HEK293 (cell line): ENCODE measurements around the gene RASGRF2.

Experiments
- BCL11A ChIP-seq: fragments of 450-650 bp; formaldehyde crosslinking; IDR thresholded peaks from 2 replicates; pipeline ENCODE4 v1.5.1; 2016; ENCODE audit warnings: low read depth, missing biosample characterization, missing genetic modification characterization
- KLF16 ChIP-seq: fragments of 450-650 bp; formaldehyde crosslinking; IDR thresholded peaks from 2 replicates; pipeline ENCODE4 v1.5.1; 2017; ENCODE audit warnings: missing biosample characterization, missing genetic modification characterization
- MEIS1 ChIP-seq: sonication (generic); formaldehyde crosslinking; IDR thresholded peaks from 2 replicates; pipeline ENCODE4 v1.8.1; 2022; ENCODE audit warnings: missing genetic modification reagents, mild to moderate bottlenecking, borderline replicate concordance
- MYNN ChIP-seq: fragments of 450-650 bp; formaldehyde crosslinking; IDR thresholded peaks from 2 replicates; pipeline ENCODE4 v1.5.1; 2016; ENCODE audit warnings: missing biosample characterization, missing genetic modification characterization, borderline replicate concordance
- OSR2 ChIP-seq: fragments of 450-650 bp; formaldehyde crosslinking; IDR thresholded peaks from 2 replicates; pipeline ENCODE4 v1.5.1; 2016; ENCODE audit warnings: missing biosample characterization, missing genetic modification characterization
- OVOL3 ChIP-seq: fragments of 450-650 bp; formaldehyde crosslinking; IDR thresholded peaks from 2 replicates; pipeline ENCODE4 v1.5.1; 2016; ENCODE audit warnings: missing biosample characterization, missing genetic modification characterization
- ZBTB8A ChIP-seq: fragments of 450-650 bp; formaldehyde crosslinking; IDR thresholded peaks from 2 replicates; pipeline ENCODE4 v1.5.1; 2016; ENCODE audit warnings: missing biosample characterization, missing genetic modification characterization
- ZNF10 ChIP-seq: fragments of 450-650 bp; formaldehyde crosslinking; IDR thresholded peaks from 2 replicates; pipeline ENCODE4 v1.5.1; 2017; ENCODE audit warnings: missing biosample characterization, missing genetic modification characterization
- ZNF155 ChIP-seq: fragments of 450-650 bp; formaldehyde crosslinking; IDR thresholded peaks from 2 replicates; pipeline ENCODE4 v1.5.1; 2016; ENCODE audit warnings: missing biosample characterization, missing genetic modification characterization
- ZNF23 ChIP-seq: fragments of 450-650 bp; formaldehyde crosslinking; IDR thresholded peaks from 2 replicates; pipeline ENCODE4 v1.5.1; 2016; ENCODE audit warnings: missing biosample characterization, missing genetic modification characterization, borderline replicate concordance
- ZNF266 ChIP-seq: fragments of 450-650 bp; formaldehyde crosslinking; IDR thresholded peaks from 2 replicates; pipeline ENCODE4 v1.5.1; 2016; ENCODE audit warnings: missing biosample characterization, missing genetic modification characterization, low read depth
- ZNF311 ChIP-seq: fragments of 450-650 bp; formaldehyde crosslinking; IDR thresholded peaks from 2 replicates; pipeline ENCODE4 v1.5.1; 2017; ENCODE audit warnings: missing biosample characterization, missing genetic modification characterization, borderline replicate concordance
- ZNF335 ChIP-seq: fragments of 450-650 bp; formaldehyde crosslinking; conservative IDR thresholded peaks from 2 replicates; pipeline ENCODE4 v1.5.1; 2016; ENCODE audit warnings: missing biosample characterization, missing genetic modification characterization
- ZNF426 ChIP-seq: fragments of 450-650 bp; formaldehyde crosslinking; IDR thresholded peaks from 2 replicates; pipeline ENCODE4 v1.5.1; 2017; ENCODE audit warnings: missing biosample characterization, missing genetic modification characterization, mild to moderate bottlenecking, inconsistent platforms, moderate library complexity
- ZNF433 ChIP-seq: fragments of 450-650 bp; formaldehyde crosslinking; IDR thresholded peaks from 2 replicates; pipeline ENCODE4 v1.5.1; 2016; ENCODE audit warnings: missing biosample characterization, missing genetic modification characterization, low read depth
- ZNF626 ChIP-seq: fragments of 450-650 bp; sonication (Bioruptor Pico); formaldehyde crosslinking; IDR thresholded peaks from 2 replicates; pipeline ENCODE4 v1.5.1; 2018; ENCODE audit warnings: missing biosample characterization, missing genetic modification characterization, inconsistent platforms
- ZNF654 ChIP-seq: fragments of 450-650 bp; formaldehyde crosslinking; IDR thresholded peaks from 2 replicates; pipeline ENCODE4 v1.5.1; 2016; ENCODE audit warnings: low read depth, missing biosample characterization, missing genetic modification characterization
- ZNF664 ChIP-seq: fragments of 450-650 bp; formaldehyde crosslinking; IDR thresholded peaks from 2 replicates; pipeline ENCODE4 v1.5.1; 2016; ENCODE audit warnings: missing biosample characterization, missing genetic modification characterization
- ZNF843 ChIP-seq: fragments of 450-650 bp; formaldehyde crosslinking; IDR thresholded peaks from 2 replicates; pipeline ENCODE4 v1.5.1; 2016; ENCODE audit warnings: missing biosample characterization, missing genetic modification characterization
- ZSCAN23 ChIP-seq: fragments of 450-650 bp; formaldehyde crosslinking; IDR thresholded peaks from 2 replicates; pipeline ENCODE4 v1.5.1; 2016; ENCODE audit warnings: missing biosample characterization, missing genetic modification characterization
- ZXDB ChIP-seq: fragments of 450-650 bp; formaldehyde crosslinking; IDR thresholded peaks from 2 replicates; pipeline ENCODE4 v1.5.1; 2016; ENCODE audit warnings: missing biosample characterization, missing genetic modification characterization
- TF ChIP-seq, protein P1 (sequence below): fragments of 450-650 bp; formaldehyde crosslinking; IDR thresholded peaks from 2 replicates; pipeline ENCODE4 v1.5.1; 2017; ENCODE audit warnings: missing biosample characterization, missing genetic modification characterization
- TF ChIP-seq, protein P2 (sequence below): fragments of 450-650 bp; IDR thresholded peaks from 2 replicates; pipeline ENCODE4 v1.5.1; 2018; ENCODE audit warnings: missing biosample characterization, missing genetic modification characterization
- TF ChIP-seq, protein P3 (sequence below): fragments of 450-650 bp; formaldehyde crosslinking; IDR thresholded peaks from 2 replicates; pipeline ENCODE4 v1.5.1; 2016; ENCODE audit warnings: missing biosample characterization, missing genetic modification characterization
- TF ChIP-seq, protein P4 (sequence below): fragments of 450-650 bp; formaldehyde crosslinking; IDR thresholded peaks from 2 replicates; pipeline ENCODE4 v1.5.1; 2016; ENCODE audit warnings: missing biosample characterization, missing genetic modification characterization
- TF ChIP-seq, protein P5 (sequence below): fragments of 450-650 bp; formaldehyde crosslinking; IDR thresholded peaks from 2 replicates; pipeline ENCODE4 v1.5.1; 2016; ENCODE audit warnings: missing biosample characterization, missing genetic modification characterization, low read depth
- TF ChIP-seq, protein P6 (sequence below): fragments of 450-650 bp; formaldehyde crosslinking; IDR thresholded peaks from 2 replicates; pipeline ENCODE4 v1.5.1; 2016; ENCODE audit warnings: missing biosample characterization, missing genetic modification characterization
- TF ChIP-seq, protein P7 (sequence below): IDR thresholded peaks from 2 replicates; pipeline ENCODE4 v1.6.1; 2011; ENCODE audit warnings: mild to moderate bottlenecking, low read depth, low read length, borderline replicate concordance

The RASGRF2 gene

DNA sequence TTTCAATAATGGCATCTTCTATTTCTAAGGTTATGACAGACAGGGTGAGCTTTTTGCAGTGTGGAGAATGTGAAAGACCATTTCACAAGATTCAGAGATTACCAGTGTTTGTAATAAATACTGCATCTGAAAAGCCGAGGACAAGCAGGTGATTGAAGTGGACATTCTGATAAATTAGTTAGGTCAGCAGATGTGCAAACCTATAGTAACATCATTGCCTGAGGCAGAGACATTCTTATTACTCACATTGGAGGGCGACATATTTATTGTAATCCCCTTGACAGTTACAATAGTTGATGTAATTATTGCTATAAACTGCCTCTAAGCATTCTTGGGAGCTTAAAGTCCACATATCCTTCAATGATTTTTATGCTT lies 3.3 kb downstream of the RASGRF2 start (continued):
- TF ChIP-seq, protein P1, sequence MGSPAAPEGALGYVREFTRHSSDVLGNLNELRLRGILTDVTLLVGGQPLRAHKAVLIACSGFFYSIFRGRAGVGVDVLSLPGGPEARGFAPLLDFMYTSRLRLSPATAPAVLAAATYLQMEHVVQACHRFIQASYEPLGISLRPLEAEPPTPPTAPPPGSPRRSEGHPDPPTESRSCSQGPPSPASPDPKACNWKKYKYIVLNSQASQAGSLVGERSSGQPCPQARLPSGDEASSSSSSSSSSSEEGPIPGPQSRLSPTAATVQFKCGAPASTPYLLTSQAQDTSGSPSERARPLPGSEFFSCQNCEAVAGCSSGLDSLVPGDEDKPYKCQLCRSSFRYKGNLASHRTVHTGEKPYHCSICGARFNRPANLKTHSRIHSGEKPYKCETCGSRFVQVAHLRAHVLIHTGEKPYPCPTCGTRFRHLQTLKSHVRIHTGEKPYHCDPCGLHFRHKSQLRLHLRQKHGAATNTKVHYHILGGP (tag by site-specific recombination): peak; percentile 37; the same call in 1 of the 2 replicates
- TF ChIP-seq ZNF433 (tag by site-specific recombination) (no peak), MYNN (tag by site-specific recombination) (no peak), KLF16 (tag by site-specific recombination) (no peak), BCL11A (no peak), ZBTB8A (no peak; the same call in 1 of the 2 replicates), ZNF843 (peak; percentile 84), ZNF23 (tag by site-specific recombination) (no peak), ZXDB (peak; percentile 45; the same call in 1 of the 2 replicates), ZNF155 (tag by site-specific recombination) (no peak), ZNF335 (tag by site-specific recombination) (no peak), ZNF10 (peak; percentile 44; the same call in 1 of the 2 replicates), ZNF266 (no peak), ZNF626 (tag by site-specific recombination) (peak; percentile 20; the same call in 1 of the 2 replicates), OVOL3 (peak; percentile 69; the same call in 1 of the 2 replicates), ZNF426 (tag by site-specific recombination) (no peak), ZNF664 (no peak), ZNF311 (no peak), MEIS1 (CRISPR knock-in tag) (no peak), ZSCAN23 (tag by site-specific recombination) (no peak), ZNF654 (tag by site-specific recombination) (no peak), OSR2 (peak; percentile 20; the same call in 1 of the 2 replicates)
- TF ChIP-seq, protein P2, sequence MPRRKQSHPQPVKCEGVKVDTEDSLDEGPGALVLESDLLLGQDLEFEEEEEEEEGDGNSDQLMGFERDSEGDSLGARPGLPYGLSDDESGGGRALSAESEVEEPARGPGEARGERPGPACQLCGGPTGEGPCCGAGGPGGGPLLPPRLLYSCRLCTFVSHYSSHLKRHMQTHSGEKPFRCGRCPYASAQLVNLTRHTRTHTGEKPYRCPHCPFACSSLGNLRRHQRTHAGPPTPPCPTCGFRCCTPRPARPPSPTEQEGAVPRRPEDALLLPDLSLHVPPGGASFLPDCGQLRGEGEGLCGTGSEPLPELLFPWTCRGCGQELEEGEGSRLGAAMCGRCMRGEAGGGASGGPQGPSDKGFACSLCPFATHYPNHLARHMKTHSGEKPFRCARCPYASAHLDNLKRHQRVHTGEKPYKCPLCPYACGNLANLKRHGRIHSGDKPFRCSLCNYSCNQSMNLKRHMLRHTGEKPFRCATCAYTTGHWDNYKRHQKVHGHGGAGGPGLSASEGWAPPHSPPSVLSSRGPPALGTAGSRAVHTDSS (tag by site-specific recombination): no peak
- TF ChIP-seq, protein P3, sequence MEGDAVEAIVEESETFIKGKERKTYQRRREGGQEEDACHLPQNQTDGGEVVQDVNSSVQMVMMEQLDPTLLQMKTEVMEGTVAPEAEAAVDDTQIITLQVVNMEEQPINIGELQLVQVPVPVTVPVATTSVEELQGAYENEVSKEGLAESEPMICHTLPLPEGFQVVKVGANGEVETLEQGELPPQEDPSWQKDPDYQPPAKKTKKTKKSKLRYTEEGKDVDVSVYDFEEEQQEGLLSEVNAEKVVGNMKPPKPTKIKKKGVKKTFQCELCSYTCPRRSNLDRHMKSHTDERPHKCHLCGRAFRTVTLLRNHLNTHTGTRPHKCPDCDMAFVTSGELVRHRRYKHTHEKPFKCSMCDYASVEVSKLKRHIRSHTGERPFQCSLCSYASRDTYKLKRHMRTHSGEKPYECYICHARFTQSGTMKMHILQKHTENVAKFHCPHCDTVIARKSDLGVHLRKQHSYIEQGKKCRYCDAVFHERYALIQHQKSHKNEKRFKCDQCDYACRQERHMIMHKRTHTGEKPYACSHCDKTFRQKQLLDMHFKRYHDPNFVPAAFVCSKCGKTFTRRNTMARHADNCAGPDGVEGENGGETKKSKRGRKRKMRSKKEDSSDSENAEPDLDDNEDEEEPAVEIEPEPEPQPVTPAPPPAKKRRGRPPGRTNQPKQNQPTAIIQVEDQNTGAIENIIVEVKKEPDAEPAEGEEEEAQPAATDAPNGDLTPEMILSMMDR (tag by site-specific recombination): no peak
- TF ChIP-seq, protein P4, sequence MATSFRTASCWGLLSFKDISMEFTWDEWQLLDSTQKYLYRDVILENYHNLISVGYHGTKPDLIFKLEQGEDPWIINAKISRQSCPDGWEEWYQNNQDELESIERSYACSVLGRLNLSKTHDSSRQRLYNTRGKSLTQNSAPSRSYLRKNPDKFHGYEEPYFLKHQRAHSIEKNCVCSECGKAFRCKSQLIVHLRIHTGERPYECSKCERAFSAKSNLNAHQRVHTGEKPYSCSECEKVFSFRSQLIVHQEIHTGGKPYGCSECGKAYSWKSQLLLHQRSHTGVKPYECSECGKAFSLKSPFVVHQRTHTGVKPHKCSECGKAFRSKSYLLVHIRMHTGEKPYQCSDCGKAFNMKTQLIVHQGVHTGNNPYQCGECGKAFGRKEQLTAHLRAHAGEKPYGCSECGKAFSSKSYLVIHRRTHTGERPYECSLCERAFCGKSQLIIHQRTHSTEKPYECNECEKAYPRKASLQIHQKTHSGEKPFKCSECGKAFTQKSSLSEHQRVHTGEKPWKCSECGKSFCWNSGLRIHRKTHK (tag by site-specific recombination): no peak
- TF ChIP-seq, protein P5, sequence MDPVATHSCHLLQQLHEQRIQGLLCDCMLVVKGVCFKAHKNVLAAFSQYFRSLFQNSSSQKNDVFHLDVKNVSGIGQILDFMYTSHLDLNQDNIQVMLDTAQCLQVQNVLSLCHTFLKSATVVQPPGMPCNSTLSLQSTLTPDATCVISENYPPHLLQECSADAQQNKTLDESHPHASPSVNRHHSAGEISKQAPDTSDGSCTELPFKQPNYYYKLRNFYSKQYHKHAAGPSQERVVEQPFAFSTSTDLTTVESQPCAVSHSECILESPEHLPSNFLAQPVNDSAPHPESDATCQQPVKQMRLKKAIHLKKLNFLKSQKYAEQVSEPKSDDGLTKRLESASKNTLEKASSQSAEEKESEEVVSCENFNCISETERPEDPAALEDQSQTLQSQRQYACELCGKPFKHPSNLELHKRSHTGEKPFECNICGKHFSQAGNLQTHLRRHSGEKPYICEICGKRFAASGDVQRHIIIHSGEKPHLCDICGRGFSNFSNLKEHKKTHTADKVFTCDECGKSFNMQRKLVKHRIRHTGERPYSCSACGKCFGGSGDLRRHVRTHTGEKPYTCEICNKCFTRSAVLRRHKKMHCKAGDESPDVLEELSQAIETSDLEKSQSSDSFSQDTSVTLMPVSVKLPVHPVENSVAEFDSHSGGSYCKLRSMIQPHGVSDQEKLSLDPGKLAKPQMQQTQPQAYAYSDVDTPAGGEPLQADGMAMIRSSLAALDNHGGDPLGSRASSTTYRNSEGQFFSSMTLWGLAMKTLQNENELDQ (tag by site-specific recombination): no peak
- TF ChIP-seq, protein P6, sequence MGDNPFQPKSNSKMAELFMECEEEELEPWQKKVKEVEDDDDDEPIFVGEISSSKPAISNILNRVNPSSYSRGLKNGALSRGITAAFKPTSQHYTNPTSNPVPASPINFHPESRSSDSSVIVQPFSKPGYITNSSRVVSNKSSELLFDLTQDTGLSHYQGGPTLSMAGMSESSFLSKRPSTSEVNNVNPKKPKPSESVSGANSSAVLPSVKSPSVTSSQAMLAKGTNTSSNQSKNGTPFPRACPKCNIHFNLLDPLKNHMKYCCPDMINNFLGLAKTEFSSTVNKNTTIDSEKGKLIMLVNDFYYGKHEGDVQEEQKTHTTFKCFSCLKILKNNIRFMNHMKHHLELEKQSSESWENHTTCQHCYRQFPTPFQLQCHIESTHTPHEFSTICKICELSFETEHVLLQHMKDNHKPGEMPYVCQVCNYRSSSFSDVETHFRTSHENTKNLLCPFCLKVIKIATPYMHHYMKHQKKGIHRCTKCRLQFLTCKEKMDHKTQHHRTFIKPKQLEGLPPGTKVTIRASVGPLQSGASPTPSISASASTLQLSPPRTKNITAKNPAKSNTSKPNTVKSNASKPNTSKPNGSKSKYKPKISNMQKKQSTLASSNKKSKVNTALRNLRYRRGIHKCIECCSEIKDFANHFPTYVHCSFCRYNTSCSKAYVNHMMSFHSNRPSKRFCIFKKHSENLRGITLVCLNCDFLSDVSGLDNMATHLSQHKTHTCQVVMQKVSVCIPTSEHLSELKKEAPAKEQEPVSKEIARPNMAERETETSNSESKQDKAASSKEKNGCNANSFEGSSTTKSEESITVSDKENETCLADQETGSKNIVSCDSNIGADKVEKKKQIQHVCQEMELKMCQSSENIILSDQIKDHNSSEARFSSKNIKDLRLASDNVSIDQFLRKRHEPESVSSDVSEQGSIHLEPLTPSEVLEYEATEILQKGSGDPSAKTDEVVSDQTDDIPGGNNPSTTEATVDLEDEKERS (tag by site-specific recombination): no peak
- TF ChIP-seq, protein P7, sequence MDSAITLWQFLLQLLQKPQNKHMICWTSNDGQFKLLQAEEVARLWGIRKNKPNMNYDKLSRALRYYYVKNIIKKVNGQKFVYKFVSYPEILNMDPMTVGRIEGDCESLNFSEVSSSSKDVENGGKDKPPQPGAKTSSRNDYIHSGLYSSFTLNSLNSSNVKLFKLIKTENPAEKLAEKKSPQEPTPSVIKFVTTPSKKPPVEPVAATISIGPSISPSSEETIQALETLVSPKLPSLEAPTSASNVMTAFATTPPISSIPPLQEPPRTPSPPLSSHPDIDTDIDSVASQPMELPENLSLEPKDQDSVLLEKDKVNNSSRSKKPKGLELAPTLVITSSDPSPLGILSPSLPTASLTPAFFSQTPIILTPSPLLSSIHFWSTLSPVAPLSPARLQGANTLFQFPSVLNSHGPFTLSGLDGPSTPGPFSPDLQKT: no peak
